Transverse colon (tissue), 4 donors: Measurements from ENCODE around the gene GOLIM4. TPM values are rescaled to one million over a fixed set of nuclear protein-coding genes. Genes with fewer than 3 reads are reported as not detected.

ENCODE experiments used
- DNase-seq: peaks from one replicate; pipeline ENCODE4 v3.0.0-alpha.2; 2019
- H3K27ac ChIP-seq, 4 donors: fragments of 200-600 bp; sonication (generic); 2 replicates each; pipeline ENCODE4 v1.5.1; 2016 to 2018; ENCODE audit warnings: inconsistent platforms in 4 of 4
- H3K27me3 ChIP-seq: fragments of 200-600 bp; sonication (generic); 2 replicates; pipeline ENCODE4 v1.5.1; 2017; ENCODE audit warnings: inconsistent platforms
- H3K36me3 ChIP-seq, 4 donors: fragments of 200-600 bp; sonication (generic); 2 replicates each; pipeline ENCODE4 v1.5.1; 2017 to 2019; ENCODE audit warnings: inconsistent platforms in 4 of 4
- H3K4me1 ChIP-seq, 4 donors: fragments of 200-600 bp; sonication (generic); 2 replicates each; pipeline ENCODE4 v1.5.1; 2017 to 2020; ENCODE audit warnings: inconsistent platforms in 4 of 4
- H3K4me3 ChIP-seq, 4 donors: fragments of 200-600 bp; sonication (generic); 1 replicate in 1 of 4; 2 replicates in 3 of 4; pipeline versions ENCODE4 v1.5.1 to v1.6.1; 2017 to 2019; ENCODE audit warnings: inconsistent platforms in 4 of 4
- H3K9me3 ChIP-seq, 2 donors: fragments of 200-600 bp; sonication (generic); 2 replicates each; pipeline ENCODE4 v1.5.1; 2017 to 2019; ENCODE audit warnings: inconsistent platforms in 2 of 2
- CTCF ChIP-seq, 5 experiments: fragments of 200-600 bp in 3 of 5; fragments of 450-650 bp in 2 of 5; sonication (generic) in 3 of 5; IDR thresholded peaks; 1 replicate in 2 of 5; 2 replicates in 3 of 5; pipeline ENCODE4 v1.5.1; 2016 to 2017; ENCODE audit warnings: antibody characterized with exemption in 5 of 5, inconsistent platforms in 3 of 5, mild to moderate bottlenecking in 2 of 5, moderate library complexity in 1 of 5
- EP300 ChIP-seq: sonication (generic); formaldehyde crosslinking; IDR thresholded peaks from one replicate; pipeline ENCODE4 v1.6.1; 2017; ENCODE audit warnings: antibody characterized with exemption, low read depth
- POLR2A ChIP-seq: fragments of 450-650 bp; IDR thresholded peaks from one replicate; pipeline ENCODE4 v1.6.1; 2016; ENCODE audit warnings: antibody characterized with exemption, mild to moderate bottlenecking, moderate library complexity
- POLR2AphosphoS5 ChIP-seq, 3 donors: sonication (generic); formaldehyde crosslinking; IDR thresholded peaks; one replicate each; pipeline ENCODE4 v1.6.1; 2016; ENCODE audit warnings: antibody characterized with exemption in 3 of 3
- WGBS, 2 donors: methylation state at CpG; one replicate each; pipeline ENCODE4 v1.1.5; 2018; ENCODE audit warnings: low coverage in 1 of 2; 5-methylcytosine and 5-hydroxymethylcytosine counted together
- in situ Hi-C, 4 donors: fragments of 200-750 bp; cut with MboI; loops; one replicate each; pipeline versions ENCODE4 v1.15.0 to v1.15.1; 2017; ENCODE audit warnings: low sequenced_read_pairs in 3 of 4, low pct_ligation_motif_present in 1 of 4, low pct_unique_long_range_greater_than_20kb in 1 of 4
- intact Hi-C: fragments of 100-400 bp; cut with DNase I; formaldehyde crosslinking; loops from one replicate; pipeline ENCODE4 v1.15.1; 2023; ENCODE audit warnings: low total_unique reads
- total RNA-seq, 4 donors: library from RNA; depleted of rRNA; stranded (reverse); fragments of >200 nt; gene quantifications; one replicate each; pipeline ENCODE4 v1.1.0, GENCODE V29; 2016

GOLIM4 gene
- total RNA-seq, 4 donors from 2014 or later: 87.2 to 120 (median 101) TPM

- TF ChIP-seq POLR2AphosphoS5 (IDR thresholded peaks at IDR 0.05) (no peak), EP300 (no peak), POLR2A (no peak), CTCF (IDR thresholded peaks at IDR 0.05) (no peak)
- Histone ChIP-seq H3K4me3 (no peak overlapping the region), H3K27ac (peak overlapping the region; percentile 22 to 69 (median 54)), H3K27me3 (no peaks in the 10 kb centered on the region), H3K4me1 (peaks cover 28 to 82% (median 48%) of the 10 kb centered on the region in 4 donors), H3K36me3 (no peaks in the 10 kb centered on the region), H3K9me3 (no peaks in the 10 kb centered on the region)
- intact Hi-C loops (loop anchor here (10.0 kb wide), 1 partner anchor 63 kb away; no protein-coding TSS in a partner anchor), in situ Hi-C loops (loop anchor here in 1 of 4 donors (5.0 kb wide), 1 partner anchor 110 kb away; no protein-coding TSS in a partner anchor)
- 27 to 34% methylated on average over 9 of the region's 9 CpGs for WGBS, 2 donors
- DNase-seq: no peak
Observed at GRCh38 chr3:168051531-168052471, 43.9 kb downstream of the GOLIM4 start.

GRCh38 chr3:168051070-168051469 is 44.7 kb downstream of the GOLIM4 start:
- H3K36me3 ChIP-seq: no peaks in the 10 kb centered on the region
- no peaks in the 10 kb centered on the region for H3K9me3 ChIP-seq
- in situ Hi-C loops: loop anchor here in 1 of 4 donors (5.0 kb wide), 1 partner anchor 111 kb away; no protein-coding TSS in a partner anchor
- H3K4me3 ChIP-seq: no peak overlapping the region
- H3K27me3 ChIP-seq: no peaks in the 10 kb centered on the region
- intact Hi-C loops: loop anchor here (10.0 kb wide), 1 partner anchor 64 kb away; no protein-coding TSS in a partner anchor
- TF ChIP-seq EP300: no peak
- TF ChIP-seq POLR2A: no peak
- TF ChIP-seq POLR2AphosphoS5 (IDR thresholded peaks at IDR 0.05): no peak
- TF ChIP-seq CTCF (IDR thresholded peaks at IDR 0.05): no peak
- DNase-seq: no peak
- H3K27ac ChIP-seq: peak overlapping the region in 2 of 4 donors; percentile 55 to 69
- H3K4me1 ChIP-seq: peaks cover 28 to 77% (median 46%) of the 10 kb centered on the region in 4 donors

- Histone ChIP-seq H3K4me3 (no peak overlapping the region), H3K9me3 (no peaks in the 10 kb centered on the region), H3K36me3 (no peaks in the 10 kb centered on the region), H3K27me3 (no peaks in the 10 kb centered on the region), H3K27ac (peak overlapping the region; percentile 44 to 58 (median 54)), H3K4me1 (peaks cover 28 to 66% (median 43%) of the 10 kb centered on the region in 4 donors)
- 54 to 65% methylated on average over 5 to 6 of the region's 6 CpGs for WGBS, 2 donors
- intact Hi-C loops (loop anchor here (2.0 kb wide), 1 partner anchor 117 kb away; no protein-coding TSS in a partner anchor), in situ Hi-C loops (loop anchor here in 2 of 4 donors (5.0 kb wide), 1 partner anchor 113 kb away; no protein-coding TSS in a partner anchor)
- DNase-seq: no peak
- TF ChIP-seq POLR2AphosphoS5 (IDR thresholded peaks at IDR 0.05) (no peak), POLR2A (no peak), CTCF (IDR thresholded peaks at IDR 0.05) (no peak), EP300 (no peak)
Observed at GRCh38 chr3:168049367-168049974, 46.3 kb downstream of the GOLIM4 start.
